ENCODE data around the gene CATSPER3. TPM values are rescaled to one million over a fixed set of nuclear protein-coding genes. Genes with fewer than 3 reads are reported as not detected.
"Not testable (repeated sequence)": the region's sequence is repeated elsewhere in the genome, so short reads cannot be mapped to it uniquely, and the experiment has no call there.

CATSPER3 gene
- total RNA-seq, 2 experiments from 2014 or later, result 0.55 to 0.88 TPM

- DNase-seq, result no peak
- Mint-ChIP-seq H3K36me3 (ENCODE audit: low read depth) (no peaks in the 10 kb centered on the region), H3K27me3 (peaks cover 6% of the 10 kb centered on the region), H3K4me1 (no peaks in the 10 kb centered on the region), H3K9me3 (no peaks in the 10 kb centered on the region), H3K4me3 (no peak overlapping the region), H3K27ac (no peak overlapping the region)
- ChIA-PET CTCF (no interaction called here), POLR2A (no interaction called here)
Observed at GRCh38 chr5:134989266-134989830, 21.6 kb downstream of the CATSPER3 start.

GRCh38 chr5:134990183-134990582, 22.5 kb downstream of the CATSPER3 start:
- H3K4me3 Mint-ChIP-seq; CTCF ChIA-PET; POLR2A ChIA-PET; DNase-seq; H3K27ac Mint-ChIP-seq; H3K36me3 Mint-ChIP-seq (ENCODE audit: low read depth); H3K4me1 Mint-ChIP-seq; H3K9me3 Mint-ChIP-seq: not testable (repeated sequence)
- peaks cover 10% of the 10 kb centered on the region for H3K27me3 Mint-ChIP-seq

- peaks cover 9% of the 10 kb centered on the region for H3K27me3 Mint-ChIP-seq
- no peaks in the 10 kb centered on the region for H3K9me3 Mint-ChIP-seq
- H3K36me3 Mint-ChIP-seq (ENCODE audit: low read depth), result no peaks in the 10 kb centered on the region
- POLR2A ChIA-PET, result no interaction called here
- H3K4me1 Mint-ChIP-seq, result no peaks in the 10 kb centered on the region
- H3K27ac Mint-ChIP-seq, result no peak overlapping the region
- H3K4me3 Mint-ChIP-seq, result no peak overlapping the region
- CTCF ChIA-PET, result no interaction called here
- DNase-seq, result no peak
Observed at GRCh38 chr5:134992148-134992547, 24.4 kb downstream of the CATSPER3 start.

- Mint-ChIP-seq H3K4me1 (no peaks in the 10 kb centered on the region), H3K4me3 (no peak overlapping the region), H3K9me3 (peaks cover 2% of the 10 kb centered on the region), H3K36me3 (ENCODE audit: low read depth) (no peaks in the 10 kb centered on the region), H3K27ac (no peak overlapping the region), H3K27me3 (peaks cover 9% of the 10 kb centered on the region)
- ChIA-PET CTCF (no interaction called here), POLR2A (no interaction called here)
- no peak for DNase-seq
Observed at GRCh38 chr5:134993161-134993560, 25.5 kb downstream of the CATSPER3 start.

- Mint-ChIP-seq H3K36me3 (ENCODE audit: low read depth) (no peaks in the 10 kb centered on the region), H3K27ac (no peak overlapping the region), H3K27me3 (peaks cover 9% of the 10 kb centered on the region), H3K4me3 (no peak overlapping the region), H3K9me3 (peaks cover 2% of the 10 kb centered on the region), H3K4me1 (no peaks in the 10 kb centered on the region)
- no peak for DNase-seq
- ChIA-PET POLR2A (no interaction called here), CTCF (interaction anchor here (1.2 kb wide), 1 partner anchor 15 kb away, joined by 3 read pairs; no protein-coding TSS in a partner anchor)
Observed at GRCh38 chr5:134994560-134995156, 27.0 kb downstream of the CATSPER3 start.

GRCh38 chr5:134995850-134996402, 28.2 kb downstream of the CATSPER3 start:
- H3K27ac Mint-ChIP-seq, result no peak overlapping the region
- no peaks in the 10 kb centered on the region for H3K4me1 Mint-ChIP-seq
- peaks cover 9% of the 10 kb centered on the region for H3K27me3 Mint-ChIP-seq
- peaks cover 2% of the 10 kb centered on the region for H3K9me3 Mint-ChIP-seq
- no peak overlapping the region for H3K4me3 Mint-ChIP-seq
- no peak for DNase-seq
- ChIA-PET CTCF (interaction anchor here (1.2 kb wide), 1 partner anchor 13 kb away, joined by 3 read pairs; no protein-coding TSS in a partner anchor), POLR2A (no interaction called here)
- H3K36me3 Mint-ChIP-seq (ENCODE audit: low read depth), result no peaks in the 10 kb centered on the region

DNA sequence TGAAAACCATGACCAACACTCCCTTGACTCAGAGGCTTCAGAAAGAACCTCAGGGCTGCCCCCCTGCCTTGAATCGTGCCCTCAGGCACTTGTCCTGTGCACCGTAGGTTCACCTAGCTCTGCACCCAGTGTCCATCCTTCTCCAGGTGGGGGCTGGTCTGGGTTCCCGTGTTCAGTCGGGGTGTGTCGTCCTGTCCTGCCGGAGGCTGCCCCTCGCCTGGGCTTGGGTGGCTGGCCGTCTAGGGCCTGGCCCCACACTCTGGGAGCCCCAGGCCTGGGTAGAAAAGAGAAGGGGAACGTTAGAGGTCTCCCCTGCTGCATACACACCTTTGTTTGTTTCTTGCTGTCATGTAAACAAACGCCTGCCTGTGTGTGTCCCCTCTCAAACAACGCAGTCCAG, 29.3 kb downstream of the CATSPER3 start:
- Mint-ChIP-seq H3K36me3 (ENCODE audit: low read depth) (no peaks in the 10 kb centered on the region), H3K9me3 (peaks cover 2% of the 10 kb centered on the region), H3K27ac (no peak overlapping the region), H3K27me3 (peaks cover 6% of the 10 kb centered on the region), H3K4me3 (no peak overlapping the region), H3K4me1 (no peaks in the 10 kb centered on the region)
- POLR2A ChIA-PET, result interaction anchor here (1.0 kb wide), 1 partner anchor 9 kb away, joined by 3 read pairs; no protein-coding TSS in a partner anchor
- DNase-seq, result no peak
- CTCF ChIA-PET, result no interaction called here

- H3K9me3 Mint-ChIP-seq; H3K27ac Mint-ChIP-seq; H3K36me3 Mint-ChIP-seq (ENCODE audit: low read depth); CTCF ChIA-PET; DNase-seq; H3K4me3 Mint-ChIP-seq; POLR2A ChIA-PET; H3K27me3 Mint-ChIP-seq; H3K4me1 Mint-ChIP-seq: not testable (repeated sequence)
Observed at GRCh38 chr5:134998068-134998467, 30.4 kb downstream of the CATSPER3 start.

DNA sequence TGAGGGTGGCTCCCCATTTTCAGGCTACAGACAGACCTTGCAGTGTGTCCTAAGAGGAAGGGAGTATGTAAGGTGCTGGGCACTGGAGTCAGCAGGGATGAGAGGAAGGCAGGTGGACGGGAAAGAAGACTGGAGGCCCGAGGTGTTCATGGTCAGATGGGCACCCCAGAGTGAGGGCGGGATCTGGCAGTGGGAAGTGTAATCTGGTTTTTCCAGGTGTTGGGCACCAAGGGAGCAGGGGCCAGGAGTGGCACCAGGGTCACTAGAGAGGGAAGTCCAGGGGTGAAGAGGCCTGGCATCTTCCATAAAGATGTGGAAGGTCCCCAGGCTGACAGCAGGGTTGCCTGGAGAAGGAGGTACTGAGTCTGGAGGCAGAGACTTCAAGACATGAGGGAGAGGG, 36.7 kb downstream of the CATSPER3 start:
- Mint-ChIP-seq H3K27ac (no peak overlapping the region), H3K4me3 (no peak overlapping the region), H3K27me3 (no peaks in the 10 kb centered on the region), H3K36me3 (ENCODE audit: low read depth) (no peaks in the 10 kb centered on the region), H3K9me3 (no peaks in the 10 kb centered on the region), H3K4me1 (no peaks in the 10 kb centered on the region)
- no peak for DNase-seq
- CTCF ChIA-PET, result no interaction called here
- POLR2A ChIA-PET, result no interaction called here

- ChIA-PET POLR2A (interaction anchor here (1.0 kb wide), 1 partner anchor 8 kb away, joined by 3 read pairs; no protein-coding TSS in a partner anchor), CTCF (no interaction called here)
- no peaks in the 10 kb centered on the region for H3K9me3 Mint-ChIP-seq
- H3K36me3 Mint-ChIP-seq (ENCODE audit: low read depth), result no peaks in the 10 kb centered on the region
- H3K4me1 Mint-ChIP-seq, result no peaks in the 10 kb centered on the region
- no peaks in the 10 kb centered on the region for H3K27me3 Mint-ChIP-seq
- H3K27ac Mint-ChIP-seq, result no peak overlapping the region
- no peak overlapping the region for H3K4me3 Mint-ChIP-seq
- DNase-seq, result no peak
Observed at GRCh38 chr5:135005076-135005475, 37.4 kb downstream of the CATSPER3 start.

- ChIA-PET POLR2A (no interaction called here), CTCF (no interaction called here)
- no peaks in the 10 kb centered on the region for H3K36me3 Mint-ChIP-seq (ENCODE audit: low read depth)
- H3K27me3 Mint-ChIP-seq, result no peaks in the 10 kb centered on the region
- DNase-seq, result no peak
- no peak overlapping the region for H3K4me3 Mint-ChIP-seq
- H3K4me1 Mint-ChIP-seq, result no peaks in the 10 kb centered on the region
- no peaks in the 10 kb centered on the region for H3K9me3 Mint-ChIP-seq
- H3K27ac Mint-ChIP-seq, result no peak overlapping the region
Observed at GRCh38 chr5:135007305-135007704, 39.6 kb downstream of the CATSPER3 start.

- no peaks in the 10 kb centered on the region for H3K27me3 Mint-ChIP-seq
- CTCF ChIA-PET, result no interaction called here
- POLR2A ChIA-PET, result no interaction called here
- H3K9me3 Mint-ChIP-seq, result no peaks in the 10 kb centered on the region
- no peak for DNase-seq
- no peak overlapping the region for H3K27ac Mint-ChIP-seq
- H3K4me1 Mint-ChIP-seq, result no peaks in the 10 kb centered on the region
- H3K36me3 Mint-ChIP-seq (ENCODE audit: low read depth), result no peaks in the 10 kb centered on the region
- no peak overlapping the region for H3K4me3 Mint-ChIP-seq
Observed at GRCh38 chr5:135007749-135008363, 40.1 kb downstream of the CATSPER3 start.

- H3K27ac Mint-ChIP-seq, result no peak overlapping the region
- CTCF ChIA-PET, result interaction anchor here (1.3 kb wide), 1 partner anchor 13 kb away, joined by 3 read pairs; no protein-coding TSS in a partner anchor
- no peaks in the 10 kb centered on the region for H3K27me3 Mint-ChIP-seq
Observed at GRCh38 chr5:135008556-135008955, 40.8 kb downstream of the CATSPER3 start.

More at GRCh38 chr5:135008556-135008955, 40.8 kb downstream of the CATSPER3 start:
- Mint-ChIP-seq H3K4me3 (no peak overlapping the region), H3K9me3 (no peaks in the 10 kb centered on the region), H3K36me3 (ENCODE audit: low read depth) (no peaks in the 10 kb centered on the region), H3K4me1 (no peaks in the 10 kb centered on the region)
- DNase-seq, result no peak
- POLR2A ChIA-PET, result no interaction called here

Data from activated CD4-positive, alpha-beta memory T cell treated with anti-CD3 and anti-CD28 coated beads, Interleukin-2, amount 10 ng/mL, durations not matched to agents 7 days and 5 days (primary cell).